ENCODE measurements around the gene CPPED1.
"Not testable (repeated sequence)": the region's sequence is repeated elsewhere in the genome, so short reads cannot be mapped to it uniquely, and the experiment has no call there.

CPPED1 gene

DNA sequence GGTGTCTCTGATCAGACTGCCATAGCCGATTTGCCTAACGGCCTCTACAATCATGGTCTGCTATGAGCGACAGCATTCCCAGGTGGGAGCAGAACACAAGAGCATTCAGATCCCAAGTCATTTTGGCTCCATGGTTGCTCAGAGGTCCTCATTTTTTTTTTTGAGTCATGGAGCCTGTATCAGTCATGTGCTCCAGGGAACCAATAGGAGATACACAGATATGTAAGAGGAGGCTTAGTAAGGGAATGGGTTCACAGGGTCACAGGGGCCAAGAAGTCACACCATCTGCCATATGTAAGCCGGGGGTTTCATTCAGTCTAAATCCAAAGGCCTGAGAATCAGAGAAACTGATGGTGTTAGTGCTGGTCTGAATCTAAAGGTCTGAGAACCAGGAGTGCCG is 36.8 kb downstream of the CPPED1 start:
- DNase-seq (ENCODE audit: low read depth) = no peak

DNA sequence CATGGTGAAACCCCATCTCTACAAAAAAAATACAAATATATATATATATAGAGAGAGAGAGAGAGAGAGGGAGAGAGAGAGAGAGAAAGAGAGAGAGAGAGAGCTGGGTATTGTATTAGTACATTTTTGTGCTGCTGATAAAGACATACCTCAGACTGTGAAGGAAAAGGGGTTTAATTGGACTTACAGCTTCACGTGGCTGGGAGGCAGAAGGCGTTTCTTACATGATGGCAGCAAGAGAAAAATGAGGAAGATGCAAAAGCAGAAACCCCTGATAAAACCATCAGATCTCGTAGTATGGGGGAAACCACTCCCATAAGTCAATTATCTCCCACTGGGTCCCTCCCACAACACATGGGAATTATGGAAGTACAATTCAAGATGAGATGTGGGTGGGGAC is 37.5 kb downstream of the CPPED1 start:
- not testable (repeated sequence) for DNase-seq (ENCODE audit: low read depth)

- no peak for DNase-seq (ENCODE audit: low read depth)
Observed at GRCh38 chr16:12764813-12765488, 38.7 kb downstream of the CPPED1 start.

- DNase-seq (ENCODE audit: low read depth) = peak; percentile 79
Observed at GRCh38 chr16:12763517-12763916, 40.2 kb downstream of the CPPED1 start.

DNA sequence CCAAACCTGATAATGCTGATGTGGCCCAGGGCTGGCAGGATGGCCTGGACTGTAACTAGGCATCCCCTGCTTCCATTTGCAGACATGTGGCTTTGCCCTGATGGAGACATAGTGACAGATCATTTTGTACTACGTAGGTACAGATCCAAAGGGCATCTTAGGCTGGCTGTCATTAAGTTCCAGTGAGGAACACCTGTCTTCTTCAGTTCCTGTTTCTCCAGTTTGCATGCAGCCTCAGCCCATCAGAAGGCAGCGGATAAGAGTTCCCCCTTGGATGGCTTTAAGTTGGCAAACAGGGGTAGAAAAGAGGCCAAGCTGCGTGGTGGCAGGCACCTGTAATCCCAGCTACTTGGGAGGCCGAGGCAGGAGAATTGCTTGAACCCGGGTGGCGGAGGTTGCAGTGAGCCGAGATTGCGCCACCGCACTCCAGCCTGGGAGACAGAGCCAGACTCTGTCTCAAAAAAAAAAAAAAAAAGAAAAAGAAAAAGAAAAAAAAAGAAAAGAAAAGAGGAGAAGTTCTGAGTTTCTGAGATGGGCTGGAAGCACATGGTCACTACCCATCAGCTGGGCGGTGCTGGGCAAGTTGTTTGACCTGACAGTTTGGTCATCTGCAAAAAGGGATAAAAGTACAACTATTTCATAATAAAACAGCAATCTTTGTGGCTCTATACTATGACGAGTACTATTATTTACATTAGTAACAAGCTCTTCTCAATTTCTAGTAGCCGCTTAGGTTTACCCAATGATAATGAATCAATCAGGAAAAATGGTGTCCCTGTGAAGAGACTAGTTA is 42.7 kb downstream of the CPPED1 start:
- DNase-seq (ENCODE audit: low read depth) = no peak

GRCh38 chr16:12758670-12759558 is 44.8 kb downstream of the CPPED1 start:
- DNase-seq (ENCODE audit: low read depth) = no peak

DNA sequence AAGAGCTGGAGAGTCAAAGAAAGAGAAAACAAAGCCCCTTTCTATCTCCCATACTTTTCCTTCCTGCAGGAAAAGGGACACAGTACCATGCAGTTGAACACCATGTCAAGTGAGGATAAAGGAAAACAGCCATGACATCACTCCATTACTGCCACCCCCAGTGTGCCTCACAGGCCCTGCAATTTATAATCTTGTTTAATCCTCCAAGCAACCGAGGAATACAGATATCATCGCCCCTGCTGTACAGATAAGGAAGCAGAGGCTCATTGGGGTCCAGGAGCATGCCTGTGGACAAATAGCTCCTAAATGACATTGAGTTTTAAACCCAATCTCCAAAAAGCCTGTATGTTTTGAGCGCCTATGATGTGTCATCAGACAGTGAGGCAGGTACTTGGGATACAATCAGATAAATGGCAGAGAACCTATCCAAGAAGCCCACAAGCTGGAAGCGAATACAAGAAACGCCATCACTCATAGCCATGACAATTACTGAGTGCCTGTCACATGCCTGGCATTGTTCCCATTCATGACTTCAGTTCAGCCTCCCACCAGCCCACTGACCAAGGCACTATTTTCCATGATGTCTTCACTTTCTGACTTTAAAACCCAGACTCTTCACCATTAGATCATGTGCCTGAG is 45.5 kb downstream of the CPPED1 start:
- DNase-seq (ENCODE audit: low read depth) = peak; percentile 51

- no peak for DNase-seq (ENCODE audit: low read depth)
Observed at GRCh38 chr16:12757546-12757945, 46.1 kb downstream of the CPPED1 start.

DNA sequence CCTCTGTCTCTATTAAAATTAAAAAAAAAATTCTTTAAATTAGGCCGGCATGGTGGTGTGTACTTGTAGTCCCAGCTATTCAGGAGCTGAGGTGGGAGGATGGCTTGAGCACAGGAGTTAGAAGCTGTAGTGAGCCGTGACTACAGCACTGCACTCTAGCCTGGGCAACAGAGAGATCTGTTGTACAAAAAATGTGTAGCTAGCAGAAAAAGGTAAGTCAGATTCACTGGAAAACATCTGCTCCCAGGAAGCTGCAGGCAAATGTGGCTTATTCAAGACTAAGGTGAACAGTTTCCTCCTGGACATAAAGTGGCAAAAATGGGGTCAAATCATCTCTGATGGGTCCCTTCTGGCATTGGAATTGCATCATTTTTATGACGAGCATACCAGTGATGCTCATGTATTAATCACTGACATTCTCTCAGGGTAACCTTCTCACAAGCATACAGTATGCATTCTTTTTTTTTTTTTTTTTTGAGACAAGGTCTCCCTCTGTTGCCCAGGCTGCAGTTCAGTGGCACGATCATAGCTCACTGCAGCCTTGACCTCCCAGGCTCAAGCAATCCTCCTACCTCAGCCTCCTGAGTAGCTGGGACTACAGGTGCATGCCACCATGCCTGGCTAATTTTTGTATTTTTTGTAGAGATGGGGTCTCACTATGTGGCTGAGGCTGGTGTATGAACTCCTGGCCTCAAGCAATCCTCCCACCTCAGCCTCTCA is 48.7 kb downstream of the CPPED1 start:
- peak; percentile 45 for DNase-seq (ENCODE audit: low read depth)

GRCh38 chr16:12753203-12754023 is 50.3 kb downstream of the CPPED1 start:
- no peak for DNase-seq (ENCODE audit: low read depth)

- DNase-seq (ENCODE audit: low read depth) = peak; percentile 60
Observed at GRCh38 chr16:12752159-12752558, 51.5 kb downstream of the CPPED1 start.

- no peak for DNase-seq (ENCODE audit: low read depth)
Observed at GRCh38 chr16:12750554-12750918, 53.2 kb downstream of the CPPED1 start.

- DNase-seq (ENCODE audit: low read depth) = no peak
Observed at GRCh38 chr16:12749076-12749475, 54.6 kb downstream of the CPPED1 start.

- no peak for DNase-seq (ENCODE audit: low read depth)
Observed at GRCh38 chr16:12747827-12748226, 55.9 kb downstream of the CPPED1 start.

DNA sequence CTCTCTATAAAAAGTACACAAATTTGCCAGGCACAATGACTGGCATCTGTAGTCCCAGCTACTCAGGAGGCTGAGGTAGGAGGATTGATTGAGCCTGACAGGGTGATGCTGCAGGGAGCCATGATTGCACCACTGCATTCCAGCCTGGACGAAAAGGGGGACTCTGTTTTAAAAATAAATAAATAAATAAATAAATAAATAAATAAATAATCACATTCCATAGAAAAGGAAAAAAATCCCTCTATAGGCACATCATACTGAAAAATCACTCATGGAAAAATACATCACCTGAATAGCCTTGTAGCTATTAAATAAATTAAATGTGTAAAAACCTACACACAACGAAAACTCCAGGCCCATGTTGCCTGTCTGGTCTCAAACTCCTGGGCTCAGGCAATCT is 56.4 kb downstream of the CPPED1 start:
- DNase-seq (ENCODE audit: low read depth) = no peak

- no peak for DNase-seq (ENCODE audit: low read depth)
Observed at GRCh38 chr16:12744860-12745259, 58.8 kb downstream of the CPPED1 start.

GRCh38 chr16:12742741-12743140 is 60.9 kb downstream of the CPPED1 start:
- DNase-seq (ENCODE audit: low read depth) = no peak

DNA sequence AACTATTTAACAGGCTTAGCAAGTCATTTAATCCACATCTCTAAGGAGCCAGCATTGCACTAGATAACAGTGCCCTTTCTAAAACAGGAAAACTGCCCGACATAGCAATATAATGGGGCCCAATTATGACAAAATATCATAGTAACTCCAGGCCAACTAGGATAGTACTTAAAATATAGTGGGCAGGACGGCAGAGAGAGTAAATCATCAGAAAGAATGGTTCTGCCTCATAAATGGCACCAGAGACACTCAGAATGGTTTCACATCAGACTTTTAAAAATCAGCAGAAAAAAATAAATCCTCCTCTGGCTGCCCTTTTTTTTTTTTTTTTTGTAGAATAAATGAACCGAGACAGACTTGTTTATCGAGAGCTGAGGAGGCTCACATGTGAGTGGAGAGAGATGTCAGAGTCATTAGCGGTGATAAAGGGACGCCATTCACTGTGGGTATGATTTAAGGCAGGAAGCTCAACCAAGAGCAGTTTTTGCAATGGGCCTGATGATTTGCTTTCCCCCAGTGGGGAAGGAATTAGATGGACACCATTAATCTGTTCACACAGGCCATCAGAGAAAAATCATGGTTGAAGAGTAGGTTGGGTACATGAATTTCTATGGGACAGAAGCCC is 62.6 kb downstream of the CPPED1 start:
- DNase-seq (ENCODE audit: low read depth) = no peak

GRCh38 chr16:12739738-12740137 is 63.9 kb downstream of the CPPED1 start:
- no peak for DNase-seq (ENCODE audit: low read depth)

DNA sequence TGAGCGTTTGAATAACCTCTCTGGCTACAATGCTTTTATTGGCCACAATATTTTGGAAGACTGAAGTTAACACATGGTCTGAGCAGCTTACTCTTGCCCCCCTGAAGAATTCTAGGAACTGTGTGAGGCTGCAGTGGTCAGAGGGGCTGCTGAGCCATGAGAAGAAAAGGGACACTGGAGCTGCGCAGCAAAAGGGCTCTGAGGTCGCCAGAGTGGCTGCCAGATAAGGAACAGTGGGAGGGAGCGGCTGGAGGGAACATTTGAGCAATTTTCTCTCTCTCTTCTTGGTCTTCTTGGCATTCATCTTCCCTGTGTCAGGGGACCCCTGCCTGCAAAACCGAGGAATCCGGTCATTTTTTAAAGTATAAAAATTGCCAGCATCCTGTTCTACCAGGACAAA is 66.1 kb downstream of the CPPED1 start:
- no peak for DNase-seq (ENCODE audit: low read depth)

All from amniotic epithelial cell (primary cell).